T-helper 1 cell treated with Interleukin-12 subunit alpha and Interleukin-12 subunit beta and Interleukin-4 antibody, amounts not matched to agents 30 ng/mL and 1 ng/mL, for 36 hours (primary cell): ENCODE data around the gene SUV39H2. TPM values are rescaled to one million over a fixed set of nuclear protein-coding genes. Genes with fewer than 3 reads are reported as not detected.
"Not testable (repeated sequence)": the region's sequence is repeated elsewhere in the genome, so short reads cannot be mapped to it uniquely, and the experiment has no call there.

Source experiments
- intact Hi-C: fragments of 100-400 bp; cut with micrococcal nuclease; formaldehyde crosslinking; loops from one replicate; pipeline ENCODE4 v1.15.1; 2024
- total RNA-seq: library from RNA; stranded (reverse); gene quantifications from 2 replicates; pipeline ENCODE4 v1.2.3, GENCODE V29; 2022

The SUV39H2 gene
- total RNA-seq, 1 donor from 2014 or later: 26.8 TPM

- intact Hi-C loops: no loop called here
These were observed 5.4 kb upstream of the SUV39H2 start for GRCh38 chr10:14873090-14873760.

GRCh38 chr10:14875941-14876340, 2.7 kb upstream of the SUV39H2 start:
- intact Hi-C loops: no loop called here

GRCh38 chr10:14876764-14877163, 1.9 kb upstream of the SUV39H2 start:
- intact Hi-C loops: no loop called here

GRCh38 chr10:14879124-14879927, 660 bp downstream of the SUV39H2 start:
- intact Hi-C loops: loop anchor here (1.0 to 2.0 kb wide), 8 partner anchors 209 to 1533 kb away; partner anchors contain the start of genes ACBD7, PRPF18 and RPP38

- intact Hi-C loops: loop anchor here (1.0 to 10.0 kb wide), 9 partner anchors 209 to 1533 kb away; partner anchors contain the start of genes ACBD7, FAM171A1, PRPF18 and RPP38
These were observed 1.2 kb downstream of the SUV39H2 start for GRCh38 chr10:14879928-14880193.

GRCh38 chr10:14880229-14880628, 1.6 kb downstream of the SUV39H2 start:
- intact Hi-C loops: loop anchor here (10.0 kb wide), 1 partner anchor 495 kb away; the partner anchor contains the start of gene FAM171A1

- intact Hi-C loops: loop anchor here (10.0 kb wide), 1 partner anchor 491 kb away; the partner anchor contains the start of gene FAM171A1
These were observed 5.4 kb downstream of the SUV39H2 start for GRCh38 chr10:14884082-14884481.

- intact Hi-C loops: loop anchor here (10.0 kb wide), 1 partner anchor 485 kb away; the partner anchor contains the start of gene FAM171A1
These were observed 10.7 kb downstream of the SUV39H2 start for GRCh38 chr10:14889318-14889717.

GRCh38 chr10:14891151-14891550, 12.5 kb downstream of the SUV39H2 start:
- intact Hi-C loops: no loop called here

- intact Hi-C loops: loop anchor here (1.0 kb wide), 3 partner anchors 26 to 66 kb away; partner anchors contain the start of genes CDNF, DCLRE1C, HSPA14 and MSANTD7
These were observed 25.7 kb downstream of the SUV39H2 start for GRCh38 chr10:14904316-14904732.

- intact Hi-C loops: loop anchor here (1.0 kb wide), 3 partner anchors 27 to 67 kb away; partner anchors contain the start of genes CDNF, DCLRE1C, HSPA14 and MSANTD7
These were observed 26.2 kb downstream of the SUV39H2 start for GRCh38 chr10:14904864-14905263.

- intact Hi-C loops: no loop called here
These were observed 27.2 kb downstream of the SUV39H2 start for GRCh38 chr10:14905890-14906289.

GRCh38 chr10:14906765-14907164, 28.1 kb downstream of the SUV39H2 start:
- intact Hi-C loops: no loop called here

GRCh38 chr10:14907591-14907990, 28.9 kb downstream of the SUV39H2 start:
- intact Hi-C loops: not testable (repeated sequence)

GRCh38 chr10:14909101-14909500, 30.4 kb downstream of the SUV39H2 start:
- intact Hi-C loops: no loop called here

- intact Hi-C loops: no loop called here
These were observed 32.3 kb downstream of the SUV39H2 start for GRCh38 chr10:14910953-14911352.

GRCh38 chr10:14911801-14912200, 33.1 kb downstream of the SUV39H2 start:
- intact Hi-C loops: no loop called here

- intact Hi-C loops: no loop called here
These were observed 37.9 kb downstream of the SUV39H2 start for GRCh38 chr10:14916600-14916999.

- intact Hi-C loops: no loop called here
These were observed 39.2 kb downstream of the SUV39H2 start for GRCh38 chr10:14917827-14918226.

- intact Hi-C loops: no loop called here
These were observed 40.3 kb downstream of the SUV39H2 start for GRCh38 chr10:14918964-14919363.

GRCh38 chr10:14924013-14924412, 45.3 kb downstream of the SUV39H2 start:
- intact Hi-C loops: no loop called here

GRCh38 chr10:14925268-14925667, 46.6 kb downstream of the SUV39H2 start:
- intact Hi-C loops: no loop called here
